ENCODE measurements around the gene FBXO27.

DNA sequence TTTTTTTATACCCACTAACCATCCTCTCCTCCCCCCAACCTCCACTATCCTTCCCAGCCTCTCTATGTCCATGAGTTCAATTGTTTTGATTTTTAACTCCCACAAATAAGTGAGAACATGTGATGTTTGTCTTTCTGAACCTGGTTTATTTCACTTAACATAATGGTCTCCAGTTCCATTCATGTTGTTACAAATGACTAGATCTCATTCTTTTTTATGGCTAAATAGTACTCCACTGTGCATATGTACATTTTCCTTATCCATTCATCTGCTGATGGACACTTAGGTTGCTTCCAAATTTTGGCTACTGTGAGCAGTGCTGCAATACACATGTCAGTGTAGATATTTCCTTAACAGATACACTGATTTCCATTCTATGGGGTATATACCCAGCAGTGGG, 27.0 kb upstream of the FBXO27 start:
- TF ChIP-seq, protein P1, sequence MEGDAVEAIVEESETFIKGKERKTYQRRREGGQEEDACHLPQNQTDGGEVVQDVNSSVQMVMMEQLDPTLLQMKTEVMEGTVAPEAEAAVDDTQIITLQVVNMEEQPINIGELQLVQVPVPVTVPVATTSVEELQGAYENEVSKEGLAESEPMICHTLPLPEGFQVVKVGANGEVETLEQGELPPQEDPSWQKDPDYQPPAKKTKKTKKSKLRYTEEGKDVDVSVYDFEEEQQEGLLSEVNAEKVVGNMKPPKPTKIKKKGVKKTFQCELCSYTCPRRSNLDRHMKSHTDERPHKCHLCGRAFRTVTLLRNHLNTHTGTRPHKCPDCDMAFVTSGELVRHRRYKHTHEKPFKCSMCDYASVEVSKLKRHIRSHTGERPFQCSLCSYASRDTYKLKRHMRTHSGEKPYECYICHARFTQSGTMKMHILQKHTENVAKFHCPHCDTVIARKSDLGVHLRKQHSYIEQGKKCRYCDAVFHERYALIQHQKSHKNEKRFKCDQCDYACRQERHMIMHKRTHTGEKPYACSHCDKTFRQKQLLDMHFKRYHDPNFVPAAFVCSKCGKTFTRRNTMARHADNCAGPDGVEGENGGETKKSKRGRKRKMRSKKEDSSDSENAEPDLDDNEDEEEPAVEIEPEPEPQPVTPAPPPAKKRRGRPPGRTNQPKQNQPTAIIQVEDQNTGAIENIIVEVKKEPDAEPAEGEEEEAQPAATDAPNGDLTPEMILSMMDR (conservative IDR thresholded peaks at IDR 0.05; ENCODE audit: low read depth in 2 of 2) = no peak
- no peak for TF ChIP-seq POLR2AphosphoS5 (IDR thresholded peaks at IDR 0.05; ENCODE audit: low read depth)

Measured in GM23338 (cell line).